RWPE1 (cell line): ENCODE results near the gene KRTAP10-11.

Experiments
- CTCF ChIA-PET: fragments of 350-600 bp; sonication (Branson Sonifier 250); formaldehyde crosslinking; extraction: SDS; loops from one replicate; lab custom pipeline; 2021; lab: Yijun Ruan, JAX
- POLR2A ChIA-PET: fragments of 400-600 bp; formaldehyde crosslinking; extraction: SDS; loops from one replicate; lab custom pipeline; 2020; ENCODE audit warnings: antibody characterized with exemption; ENCODE audit not compliant: low non-redundant PET; lab: Yijun Ruan, JAX
- DNase-seq: peaks from one replicate; pipeline ENCODE4 v3.0.0; 2012; ENCODE audit warnings: low spot score
- H3K27ac ChIP-seq: fragments of 450-650 bp; 2 replicates; pipeline ENCODE4 v1.5.1; 2017
- TF ChIP-seq, protein P1 (sequence below): fragments of 450-650 bp; conservative IDR thresholded peaks from 2 replicates; pipeline ENCODE4 v1.5.1; 2017; ENCODE audit warnings: low read depth, mild to moderate bottlenecking

Gene KRTAP10-11

DNA sequence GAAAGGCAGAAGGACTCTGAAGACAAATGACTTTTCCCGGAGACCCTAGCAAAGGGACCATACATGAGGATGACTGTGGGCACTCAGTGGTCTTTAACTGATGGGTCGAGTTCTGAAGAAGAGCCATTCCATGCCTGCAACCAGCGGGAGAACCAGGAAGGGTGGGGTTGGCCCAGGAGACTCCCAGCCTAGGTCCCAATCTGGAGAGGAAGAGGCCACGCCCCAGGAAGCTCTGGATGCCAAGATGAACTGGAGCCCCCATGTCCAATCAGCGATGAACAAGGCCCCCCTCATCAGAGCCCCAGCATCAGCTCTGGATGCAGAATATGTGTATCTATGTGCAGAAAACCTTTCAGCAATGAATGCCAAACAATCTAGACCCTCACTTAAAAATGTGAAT lies 5.5 kb upstream of the KRTAP10-11 start:
- H3K27ac ChIP-seq, result no peak overlapping the region
- TF ChIP-seq, protein P1, sequence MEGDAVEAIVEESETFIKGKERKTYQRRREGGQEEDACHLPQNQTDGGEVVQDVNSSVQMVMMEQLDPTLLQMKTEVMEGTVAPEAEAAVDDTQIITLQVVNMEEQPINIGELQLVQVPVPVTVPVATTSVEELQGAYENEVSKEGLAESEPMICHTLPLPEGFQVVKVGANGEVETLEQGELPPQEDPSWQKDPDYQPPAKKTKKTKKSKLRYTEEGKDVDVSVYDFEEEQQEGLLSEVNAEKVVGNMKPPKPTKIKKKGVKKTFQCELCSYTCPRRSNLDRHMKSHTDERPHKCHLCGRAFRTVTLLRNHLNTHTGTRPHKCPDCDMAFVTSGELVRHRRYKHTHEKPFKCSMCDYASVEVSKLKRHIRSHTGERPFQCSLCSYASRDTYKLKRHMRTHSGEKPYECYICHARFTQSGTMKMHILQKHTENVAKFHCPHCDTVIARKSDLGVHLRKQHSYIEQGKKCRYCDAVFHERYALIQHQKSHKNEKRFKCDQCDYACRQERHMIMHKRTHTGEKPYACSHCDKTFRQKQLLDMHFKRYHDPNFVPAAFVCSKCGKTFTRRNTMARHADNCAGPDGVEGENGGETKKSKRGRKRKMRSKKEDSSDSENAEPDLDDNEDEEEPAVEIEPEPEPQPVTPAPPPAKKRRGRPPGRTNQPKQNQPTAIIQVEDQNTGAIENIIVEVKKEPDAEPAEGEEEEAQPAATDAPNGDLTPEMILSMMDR, result no peak
- no peak for DNase-seq
- ChIA-PET CTCF (no interaction called here), POLR2A (no interaction called here)

GRCh38 chr21:44643741-44644310 lies 2.4 kb upstream of the KRTAP10-11 start:
- no peak for DNase-seq
- POLR2A ChIA-PET, result no interaction called here
- CTCF ChIA-PET, result no interaction called here
- TF ChIP-seq, protein P1, result no peak
- H3K27ac ChIP-seq, result no peak overlapping the region

GRCh38 chr21:44644878-44645277 lies 1.3 kb upstream of the KRTAP10-11 start:
- H3K27ac ChIP-seq, result no peak overlapping the region
- CTCF ChIA-PET, result no interaction called here
- TF ChIP-seq, protein P1, result no peak
- POLR2A ChIA-PET, result no interaction called here
- DNase-seq, result no peak

DNA sequence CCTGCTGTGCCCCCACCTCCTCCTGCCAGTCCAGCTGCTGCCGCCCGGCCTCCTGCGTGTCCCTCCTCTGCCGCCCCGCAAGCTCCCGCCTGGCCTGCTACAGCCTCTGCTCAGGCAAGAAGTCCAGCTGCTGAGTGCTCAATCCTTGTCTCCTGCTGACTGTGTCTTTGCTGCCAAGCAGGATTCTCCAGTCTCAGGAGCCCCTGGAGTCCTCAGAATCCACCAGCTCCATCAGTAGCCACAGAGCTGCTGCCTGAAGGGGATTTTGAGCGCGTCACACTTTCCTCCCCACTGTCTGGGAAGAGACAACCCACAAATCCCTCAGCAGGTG lies 973 bp downstream of the KRTAP10-11 start:
- ChIA-PET CTCF (interaction anchor here (0.6 to 1.4 kb wide), 3 partner anchors 13 to 136 kb away, joined by 3 to 7 read pairs (median 3); no protein-coding TSS in a partner anchor), POLR2A (no interaction called here)
- H3K27ac ChIP-seq, result no peak overlapping the region
- no peak for DNase-seq
- TF ChIP-seq, protein P1, result no peak

GRCh38 chr21:44648557-44649311 lies 2.5 kb downstream of the KRTAP10-11 start:
- TF ChIP-seq, protein P1, result no peak
- POLR2A ChIA-PET, result no interaction called here
- no peak for DNase-seq
- CTCF ChIA-PET, result no interaction called here
- no peak overlapping the region for H3K27ac ChIP-seq

GRCh38 chr21:44649521-44650100 lies 3.4 kb downstream of the KRTAP10-11 start:
- ChIA-PET POLR2A (no interaction called here), CTCF (no interaction called here)
- TF ChIP-seq, protein P1, result no peak
- no peak for DNase-seq
- H3K27ac ChIP-seq, result no peak overlapping the region
